HG03571 (cell line): ENCODE data around the gene CHST15.
"Not testable (repeated sequence)": the region's sequence is repeated elsewhere in the genome, so short reads cannot be mapped to it uniquely, and the experiment has no call there.

Source experiments
- ATAC-seq: cut with Tn5 transposase; IDR thresholded peaks from one replicate; pipeline ENCODE4 v1.9.1; 2021; ENCODE audit not compliant: unreplicated experiment

CHST15 gene

GRCh38 chr10:124047427-124048152, 45.8 kb downstream of the CHST15 start:
- no peak for ATAC-seq

GRCh38 chr10:124045801-124046355, 47.5 kb downstream of the CHST15 start:
- no peak for ATAC-seq

GRCh38 chr10:124045276-124045675, 48.1 kb downstream of the CHST15 start:
- ATAC-seq = no peak

GRCh38 chr10:124044143-124044862, 49.1 kb downstream of the CHST15 start:
- no peak for ATAC-seq

GRCh38 chr10:124043310-124044142, 49.9 kb downstream of the CHST15 start:
- ATAC-seq = peak; percentile 70

- ATAC-seq = no peak
Measured at GRCh38 chr10:124042656-124043309, 50.6 kb downstream of the CHST15 start.

GRCh38 chr10:124041675-124042445, 51.5 kb downstream of the CHST15 start:
- no peak for ATAC-seq

- ATAC-seq = no peak
Measured at GRCh38 chr10:124040451-124041188, 52.8 kb downstream of the CHST15 start.

GRCh38 chr10:124039483-124040013, 53.9 kb downstream of the CHST15 start:
- no peak for ATAC-seq

GRCh38 chr10:124037784-124038183, 55.6 kb downstream of the CHST15 start:
- no peak for ATAC-seq

GRCh38 chr10:124037286-124037685, 56.1 kb downstream of the CHST15 start:
- ATAC-seq = no peak

GRCh38 chr10:124036746-124037145, 56.7 kb downstream of the CHST15 start:
- ATAC-seq = no peak

GRCh38 chr10:124035928-124036558, 57.4 kb downstream of the CHST15 start:
- peak; percentile 99 for ATAC-seq

GRCh38 chr10:124035306-124035927, 58.0 kb downstream of the CHST15 start:
- ATAC-seq = no peak

- ATAC-seq = not testable (repeated sequence)
Measured at GRCh38 chr10:124034576-124035305, 58.7 kb downstream of the CHST15 start.

- ATAC-seq = no peak
Measured at GRCh38 chr10:124033887-124034218, 59.5 kb downstream of the CHST15 start.
